SK-N-SH (cell line): ENCODE measurements around the gene PPP1R3G.

ENCODE experiments used
- CTCF ChIP-seq: fragments of 200-600 bp; sonication (generic); IDR thresholded peaks from 2 replicates; pipeline ENCODE4 v1.6.1; 2017; ENCODE audit warnings: antibody characterized with exemption, mild to moderate bottlenecking, moderate library complexity
- EP300 ChIP-seq, 2 experiments: IDR thresholded peaks; 2 replicates each; pipeline versions ENCODE4 v1.4.0 to v1.6.1; 2012; ENCODE audit warnings: borderline replicate concordance in 1 of 2, low read depth in 1 of 2, low read length in 1 of 2
- MXI1 ChIP-seq: IDR thresholded peaks from 2 replicates; pipeline ENCODE4 v1.6.1; 2012; ENCODE audit warnings: mild to moderate bottlenecking, low read depth, low read length, improper control_type of control experiment
- POLR2AphosphoS5 ChIP-seq: IDR thresholded peaks from 2 replicates; pipeline ENCODE4 v1.6.1; 2012; ENCODE audit warnings: low read depth, low read length
- REST ChIP-seq: IDR thresholded peaks from 2 replicates; pipeline ENCODE4 v1.6.1; 2012; ENCODE audit warnings: mild to moderate bottlenecking, low read depth, low read length, moderate library complexity
- YY1 ChIP-seq: IDR thresholded peaks from 2 replicates; pipeline ENCODE4 v1.4.0; 2012; ENCODE audit warnings: low read depth, mild to moderate bottlenecking
- ZBTB33 ChIP-seq: IDR thresholded peaks from 2 replicates; pipeline ENCODE4 v1.4.0; 2012; ENCODE audit warnings: low read depth, borderline replicate concordance

- TF ChIP-seq REST (no peak), CTCF (no peak), MXI1 (no peak), YY1 (no peak), EP300 (IDR thresholded peaks at IDR 0.05; ENCODE audit: borderline replicate concordance in 1 of 2, low read depth in 1 of 2, low read length in 1 of 2) (no peak), POLR2AphosphoS5 (no peak), ZBTB33 (no peak)
Measured at GRCh38 chr6:5084781-5085647, at the start of gene PPP1R3G.
